H1 (cell line): ENCODE results near the gene SLFN5. TPM values are rescaled to one million over a fixed set of nuclear protein-coding genes. Genes with fewer than 3 reads are reported as not detected.

Experiments used
- CTCF ChIA-PET: fragments of 300-600 bp; sonication (Branson Sonifier 250); formaldehyde crosslinking; loops from one replicate; lab custom pipeline; 2021; ENCODE audit not compliant: partially characterized antibody; lab: Charles Lee
- POLR2A ChIA-PET: fragments of 300-600 bp; sonication (Branson Sonifier 250); formaldehyde crosslinking; loops from one replicate; lab custom pipeline; 2021; ENCODE audit warnings: inconsistent platforms; ENCODE audit not compliant: partially characterized antibody; lab: Charles Lee
- DNase-seq, 2 experiments: peaks; one replicate each; pipeline versions ENCODE4 v3.0.0 to v3.0.0-alpha.2; 2010 to 2022; ENCODE audit warnings: low spot score in 2 of 2, low read depth in 1 of 2, mixed read lengths in 1 of 2
- FAIRE-seq: peaks from 2 replicates; lab custom pipeline; 2011; peaks lifted over from hg19 to GRCh38; lab: Jason Lieb, UNC
- H2AFZ ChIP-seq: 2 replicates; pipeline ENCODE4 v1.8.1; 2012; ENCODE audit warnings: low read length, inconsistent platforms
- H2AK5ac ChIP-seq: 2 replicates; pipeline ENCODE4 v1.6.1; 2013; ENCODE audit warnings: low read depth, low read length
- H2BK120ac ChIP-seq: replicated peaks from 2 replicates; pipeline ENCODE3; 2013; ENCODE audit warnings: low read depth, low read length, inconsistent platforms
- H2BK12ac ChIP-seq: 2 replicates; pipeline ENCODE4 v1.6.1; 2013; ENCODE audit warnings: low read depth, low read length
- H2BK15ac ChIP-seq: 2 replicates; pipeline ENCODE4 v1.6.1; 2013; ENCODE audit warnings: low read length
- H2BK20ac ChIP-seq: 2 replicates; pipeline ENCODE4 v1.6.1; 2013; ENCODE audit warnings: low read length
- H2BK5ac ChIP-seq: 2 replicates; pipeline ENCODE4 v1.6.1; 2013; ENCODE audit warnings: low read depth, low read length
- H3K14ac ChIP-seq: 2 replicates; pipeline ENCODE4 v1.6.1; 2013; ENCODE audit warnings: inconsistent platforms; ENCODE audit not compliant: insufficient read length
- H3K18ac ChIP-seq: 2 replicates; pipeline ENCODE4 v1.6.1; 2013; ENCODE audit warnings: low read length; ENCODE audit errors: extremely low read depth
- H3K23ac ChIP-seq: 2 replicates; pipeline ENCODE4 v1.6.1; 2013; ENCODE audit warnings: inconsistent platforms; ENCODE audit not compliant: insufficient read length
- H3K23me2 ChIP-seq: 2 replicates; pipeline ENCODE4 v1.6.1; 2013; ENCODE audit warnings: low read depth, low read length
- H3K27ac ChIP-seq: 2 replicates; pipeline ENCODE4 v1.6.1; 2011; ENCODE audit warnings: low read depth, low read length, inconsistent platforms
- H3K27me3 ChIP-seq, 4 experiments: replicated peaks in 1 of 4; 1 replicate in 1 of 4; 2 replicates in 3 of 4; pipeline versions ENCODE4 v1.6.1 to v1.8.1; 2011 to 2013; ENCODE audit warnings: low read length in 3 of 4, mild to moderate bottlenecking in 3 of 4, inconsistent platforms in 2 of 4, mixed read lengths in 2 of 4, moderate library complexity in 1 of 4; ENCODE audit not compliant: control insufficient read depth in 3 of 4, insufficient read depth in 3 of 4; ENCODE audit errors: extremely low read depth in 1 of 4
- H3K36me3 ChIP-seq, 4 experiments: 2 replicates each; pipeline versions ENCODE4 v1.6.1 to v1.8.1; 2011 to 2013; ENCODE audit warnings: mild to moderate bottlenecking in 4 of 4, low read length in 3 of 4, moderate library complexity in 2 of 4, control low read depth in 1 of 4, inconsistent platforms in 1 of 4; ENCODE audit not compliant: insufficient read depth in 4 of 4, control insufficient read depth in 2 of 4
- H3K4ac ChIP-seq: replicated peaks from 2 replicates; pipeline ENCODE3; 2013; ENCODE audit warnings: low read length, low read depth, mixed read lengths, inconsistent platforms; ENCODE audit not compliant: insufficient read length
- H3K4me1 ChIP-seq, 4 experiments: replicated peaks in 1 of 4; 1 replicate in 1 of 4; 2 replicates in 3 of 4; pipeline versions ENCODE4 v1.6.1 to v1.8.1; 2011 to 2013; ENCODE audit warnings: low read length in 3 of 4, inconsistent platforms in 2 of 4, mixed read lengths in 1 of 4; ENCODE audit not compliant: insufficient read depth in 4 of 4, control insufficient read depth in 3 of 4
- H3K4me2 ChIP-seq, 2 experiments: 2 replicates each; pipeline versions ENCODE4 v1.6.1 to v1.8.1; 2011 to 2013; ENCODE audit warnings: low read depth in 2 of 2, low read length in 2 of 2, control low read depth in 1 of 2, inconsistent platforms in 1 of 2, mild to moderate bottlenecking in 1 of 2; ENCODE audit not compliant: insufficient read depth in 1 of 2
- H3K4me3 ChIP-seq, 4 experiments: fragments of 200-600, 300-600 bp in 1 of 4; sonication (generic), shearing (Covaris generic), sonication (Bioruptor Twin) in 1 of 4; 2 replicates each; pipeline versions ENCODE4 v1.5.1 to v1.8.1; 2011 to 2016; ENCODE audit warnings: low read length in 4 of 4, low read depth in 3 of 4, control low read depth in 2 of 4, inconsistent platforms in 2 of 4, mild to moderate bottlenecking in 2 of 4, mixed read lengths in 1 of 4, moderate library complexity in 1 of 4; ENCODE audit not compliant: insufficient read depth in 2 of 4; ENCODE audit errors: extremely low read depth in 1 of 4
- H3K56ac ChIP-seq: replicated peaks from 2 replicates; pipeline ENCODE3; 2013; ENCODE audit warnings: low read depth, mild to moderate bottlenecking, mixed read lengths, low read length, inconsistent platforms; ENCODE audit not compliant: insufficient read length
- H3K79me1 ChIP-seq: 2 replicates; pipeline ENCODE4 v1.6.1; 2013; ENCODE audit warnings: low read depth, low read length, control low read depth
- H3K79me2 ChIP-seq, 2 experiments: 2 replicates each; pipeline versions ENCODE4 v1.6.1 to v1.8.1; 2012 to 2013; ENCODE audit warnings: low read length in 2 of 2, mild to moderate bottlenecking in 2 of 2, inconsistent platforms in 1 of 2; ENCODE audit not compliant: insufficient read depth in 2 of 2, control insufficient read depth in 1 of 2
- H3K9ac ChIP-seq, 4 experiments: replicated peaks in 1 of 4; 1 replicate in 1 of 4; 2 replicates in 3 of 4; pipeline versions ENCODE4 v1.6.1 to v1.8.1; 2011 to 2013; ENCODE audit warnings: low read depth in 3 of 4, low read length in 3 of 4, control low read depth in 2 of 4, mild to moderate bottlenecking in 2 of 4, moderate library complexity in 2 of 4, inconsistent platforms in 1 of 4; ENCODE audit errors: extremely low read depth in 1 of 4
- H3K9me3 ChIP-seq, 2 experiments: 2 replicates each; pipeline versions ENCODE4 v1.6.1 to v1.8.1; 2012 to 2013; ENCODE audit warnings: mild to moderate bottlenecking in 2 of 2, moderate library complexity in 2 of 2, control low read depth in 1 of 2, inconsistent platforms in 1 of 2, low read depth in 1 of 2, low read length in 1 of 2, mixed read lengths in 1 of 2; ENCODE audit not compliant: insufficient read depth in 2 of 2
- H4K20me1 ChIP-seq, 2 experiments: replicated peaks in 1 of 2; 2 replicates each; pipeline versions ENCODE3 to v1.8.1; 2011 to 2013; ENCODE audit warnings: inconsistent platforms in 2 of 2, low read length in 2 of 2, mild to moderate bottlenecking in 1 of 2; ENCODE audit not compliant: insufficient read depth in 2 of 2, control insufficient read depth in 1 of 2
- H4K5ac ChIP-seq: 2 replicates; pipeline ENCODE4 v1.6.1; 2013; ENCODE audit warnings: low read length, low read depth, mixed read lengths, inconsistent platforms; ENCODE audit not compliant: insufficient read length
- H4K8ac ChIP-seq: 2 replicates; pipeline ENCODE4 v1.8.0; 2013; ENCODE audit warnings: mild to moderate bottlenecking, moderate library complexity, low read length, inconsistent platforms; ENCODE audit not compliant: insufficient read depth; ENCODE audit errors: extremely low read depth
- H4K91ac ChIP-seq: replicated peaks from 2 replicates; pipeline ENCODE3; 2013; ENCODE audit warnings: low read length, mixed read lengths, inconsistent platforms; ENCODE audit not compliant: insufficient read length
- WGBS, 2 experiments: shearing (Covaris generic) in 1 of 2; methylation state at CpG; one replicate each; pipeline versions ENCODE4 v1.1.6 to v1.1.7; 2013 to 2015; ENCODE audit warnings: low lambda C conversion rate in 2 of 2, mixed read lengths in 2 of 2, inconsistent platforms in 1 of 2, low coverage in 1 of 2, missing lambda C conversion rate in 1 of 2; ENCODE audit not compliant: insufficient replicate concordance in 2 of 2, insufficient coverage in 1 of 2, insufficient read length in 1 of 2; ENCODE audit errors: extremely low coverage in 1 of 2, missing lambda C conversion rate in 1 of 2; 5-methylcytosine and 5-hydroxymethylcytosine counted together
- polyA plus RNA-seq, 7 experiments: library from polyadenylated mRNA; depleted of rRNA in 3 of 7; stranded (reverse) in 5 of 7; unstranded in 2 of 7; fragments of >200 nt in 5 of 7; fragments of 200-250 nt in 2 of 7; gene quantifications; 1 replicate in 5 of 7; 2 replicates in 1 of 7; 4 replicates in 1 of 7; pipeline versions ENCODE4 v1.2.1 to v1.2.3, GENCODE V29; 2011 to 2013; ENCODE audit warnings: missing spikeins in 2 of 7, mixed read lengths in 2 of 7
- total RNA-seq: library from RNA; stranded (reverse); fragmentation: NEBNext Ultra II Directional; extraction: Animal tissue kit (Norgen Biotek cat#: 25700); gene quantifications from 2 replicates; pipeline ENCODE4 v1.2.1, GENCODE V29; 2021

SLFN5 gene
- total and polyA plus RNA-seq, 2 of the 8 experiments (the other 6 are each of a cell fraction or from before 2014, with no cell fraction given): 0.86 to 3.0 TPM

DNA sequence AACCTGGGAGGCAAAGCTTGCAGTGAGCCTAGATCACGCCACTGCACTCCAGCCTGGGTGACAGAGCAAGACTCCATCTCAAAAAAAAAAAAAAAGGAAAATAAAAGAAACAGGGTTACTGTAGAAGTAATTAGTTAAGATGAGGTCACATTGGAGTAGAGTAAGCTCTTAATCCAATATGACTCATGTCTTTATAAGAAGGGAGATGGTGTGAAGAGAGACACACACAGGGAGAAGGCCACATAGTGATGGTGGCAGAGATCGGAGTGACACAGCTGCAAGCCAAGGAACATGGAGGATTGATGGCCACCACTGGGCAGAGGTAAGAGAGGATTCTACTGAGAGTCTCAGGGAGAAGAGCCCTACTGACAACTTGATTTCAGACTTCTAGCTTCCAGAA, 15.3 kb upstream of the SLFN5 start:
- Histone ChIP-seq H3K4me2 (no peak overlapping the region), H2AK5ac (no peak overlapping the region), H3K36me3 (no peaks in the 10 kb centered on the region), H3K23ac (no peak overlapping the region), H2BK20ac (no peak overlapping the region), H4K5ac (no peak overlapping the region), H3K27ac (no peak overlapping the region), H3K9me3 (peaks cover 0 to 2% of the 10 kb centered on the region in 2 experiments; a peak in 1 of 4 replicates), H4K8ac (no peak overlapping the region), H3K4ac (no peak overlapping the region), H2BK5ac (no peak overlapping the region), H4K20me1 (no peaks in the 10 kb centered on the region), H3K18ac (no peak overlapping the region), H3K14ac (no peak overlapping the region), H4K91ac (no peak overlapping the region), H3K79me1 (no peaks in the 10 kb centered on the region), H3K4me1 (no peaks in the 10 kb centered on the region), H3K4me3 (no peak overlapping the region), H3K79me2 (no peaks in the 10 kb centered on the region), H3K56ac (no peak overlapping the region), H2BK12ac (no peak overlapping the region), H2BK120ac (no peak overlapping the region), H3K27me3 (no peaks in the 10 kb centered on the region), H2BK15ac (no peak overlapping the region), H3K23me2 (no peaks in the 10 kb centered on the region; the same call in 1 of the 2 replicates), H3K9ac (no peak overlapping the region), H2AFZ (no peak overlapping the region)
- FAIRE-seq (no peak), DNase-seq (no peak)
- POLR2A ChIA-PET: no interaction called here
- WGBS, 2 experiments: 87% methylated on average over 1 of the region's 2 CpGs; no CpG with 5 or more reads in 1 of the 2 experiments
- CTCF ChIA-PET: interaction anchor here (0.9 to 1.4 kb wide), 2 partner anchors 14 to 15 kb away, joined by 3 read pairs; partner anchors contain the start of gene SLFN5
